ENCODE measurements around the gene PTGFRN. TPM values are rescaled to one million over a fixed set of nuclear protein-coding genes. Genes with fewer than 3 reads are reported as not detected.
"Not testable (repeated sequence)": the region's sequence is repeated elsewhere in the genome, so short reads cannot be mapped to it uniquely, and the experiment has no call there.

PTGFRN gene
- total and polyA plus RNA-seq, 2 of the 4 experiments (the other 2 are of a cell fraction) = 0.90 to 1.1 TPM

- H2BK120ac ChIP-seq (ENCODE audit: low read depth, low read length); H3K27ac ChIP-seq (ENCODE audit: insufficient read depth, low read length); H2AK5ac ChIP-seq (ENCODE audit: low read depth, low read length); CTCF ChIA-PET; H3K56ac ChIP-seq (ENCODE audit: extremely low read depth, insufficient read depth, low read length); H4K8ac ChIP-seq (ENCODE audit: low read depth in 2 of 2, low read length in 2 of 2); H3K4me3 ChIP-seq (ENCODE audit: insufficient read depth, low read depth, low read length); ATAC-seq (ENCODE audit: low read depth); H4K91ac ChIP-seq (ENCODE audit: insufficient read depth, low read depth, low read length); H2BK5ac ChIP-seq (ENCODE audit: low read depth, low read length, poor library complexity, severe bottlenecking); H2AK9ac ChIP-seq (replicated peaks; ENCODE audit: low read depth, low read length, poor library complexity); H3K36me3 ChIP-seq (ENCODE audit: control insufficient read depth, insufficient read depth, low read length); H3K14ac ChIP-seq (replicated peaks; ENCODE audit: low read depth, low read length); H3K4ac ChIP-seq (ENCODE audit: low read depth, low read length); H3K79me1 ChIP-seq (ENCODE audit: low read depth in 1 of 2, low read length in 2 of 2); H3K27me3 ChIP-seq (ENCODE audit: control insufficient read depth, insufficient read depth, low read length); H4K5ac ChIP-seq (ENCODE audit: low read depth, low read length); H3K9me1 ChIP-seq (ENCODE audit: insufficient read depth, low read length); H3K18ac ChIP-seq (ENCODE audit: low read depth, low read length); in situ Hi-C loops (cut with MboI; ENCODE audit: low sequenced_read_pairs); H4K20me1 ChIP-seq (ENCODE audit: insufficient read depth, low read length); H3K4me2 ChIP-seq (ENCODE audit: low read depth, low read length); intact Hi-C loops (cut with micrococcal nuclease); H3K9ac ChIP-seq (ENCODE audit: low read depth, low read length); H3K4me1 ChIP-seq (ENCODE audit: control insufficient read depth, insufficient read depth, low read length); H2BK15ac ChIP-seq (ENCODE audit: low read depth, low read length); H3K23ac ChIP-seq (ENCODE audit: low read depth, low read length); H3K9me3 ChIP-seq (ENCODE audit: control insufficient read depth, insufficient read depth, low read length); H2BK20ac ChIP-seq (ENCODE audit: low read depth, low read length); DNase-seq; dilution Hi-C loops (cut with HindIII; ENCODE audit: low sequenced_read_pairs, unreplicated experiment); H2AFZ ChIP-seq (replicated peaks; ENCODE audit: low read length, poor library complexity); POLR2A ChIA-PET (ENCODE audit: unreplicated experiment); BruUV-seq (replicated peaks): not testable (repeated sequence)
- 71% methylated on average over 1 of the region's 2 CpGs; no CpG with 5 or more reads in 1 of the 2 experiments for WGBS, 2 experiments (ENCODE audit: extremely low coverage in 2 of 2, insufficient read length in 1 of 2)
Measured at GRCh38 chr1:116866478-116866877, 43.2 kb upstream of the PTGFRN start.
